HFF-Myc (cell line): ENCODE measurements around the gene SH3D21.
A peak's percentile ranks its signal among the peaks of the same experiment; 100 is the strongest.

Source experiments
- DNase-seq: peaks from one replicate; pipeline ENCODE4 v3.0.0-alpha.2; 2011; ENCODE audit warnings: low read depth; ENCODE audit errors: extremely low read depth
- H3K4me3 ChIP-seq: replicated peaks from 2 replicates; pipeline ENCODE4 v1.5.1; 2011; ENCODE audit warnings: low read depth, mild to moderate bottlenecking, control low read depth, low read length
- TF ChIP-seq, protein P1 (sequence below): IDR thresholded peaks from 2 replicates; pipeline ENCODE4 v1.5.1; 2012; ENCODE audit warnings: mild to moderate bottlenecking, low read depth, low read length, control low read depth; ENCODE audit errors: missing control alignments

SH3D21 gene

DNA sequence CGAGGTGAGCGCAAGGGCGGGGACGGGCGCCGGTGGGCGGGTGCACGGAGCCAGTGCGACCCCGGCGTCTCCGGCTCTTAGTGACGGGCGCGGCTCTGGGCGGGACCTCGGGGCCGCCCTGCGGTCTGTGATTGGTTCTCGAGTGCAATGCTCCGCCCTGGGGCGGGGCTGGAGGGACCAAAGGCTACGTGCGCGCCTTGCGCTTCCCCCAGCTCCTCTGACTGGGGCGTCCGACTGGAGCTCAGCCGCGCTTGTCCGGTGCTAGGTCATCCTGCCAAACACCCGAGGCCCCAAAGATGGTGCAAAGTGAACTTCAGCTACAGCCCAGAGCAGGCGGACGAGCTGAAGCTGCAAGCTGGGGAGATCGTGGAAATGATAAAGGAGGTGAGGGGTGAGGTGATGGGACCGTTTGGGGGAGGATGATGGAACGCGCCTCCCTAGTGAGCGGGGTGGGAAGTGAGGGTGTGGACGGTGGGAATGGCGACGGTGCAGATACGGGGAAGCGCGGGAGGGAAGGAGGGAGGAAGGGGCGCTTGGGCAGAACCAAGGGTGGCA, 811 bp downstream of the SH3D21 start:
- peak overlapping the region; percentile 47 for H3K4me3 ChIP-seq
- DNase-seq = peak; percentile 81
- TF ChIP-seq, protein P1, sequence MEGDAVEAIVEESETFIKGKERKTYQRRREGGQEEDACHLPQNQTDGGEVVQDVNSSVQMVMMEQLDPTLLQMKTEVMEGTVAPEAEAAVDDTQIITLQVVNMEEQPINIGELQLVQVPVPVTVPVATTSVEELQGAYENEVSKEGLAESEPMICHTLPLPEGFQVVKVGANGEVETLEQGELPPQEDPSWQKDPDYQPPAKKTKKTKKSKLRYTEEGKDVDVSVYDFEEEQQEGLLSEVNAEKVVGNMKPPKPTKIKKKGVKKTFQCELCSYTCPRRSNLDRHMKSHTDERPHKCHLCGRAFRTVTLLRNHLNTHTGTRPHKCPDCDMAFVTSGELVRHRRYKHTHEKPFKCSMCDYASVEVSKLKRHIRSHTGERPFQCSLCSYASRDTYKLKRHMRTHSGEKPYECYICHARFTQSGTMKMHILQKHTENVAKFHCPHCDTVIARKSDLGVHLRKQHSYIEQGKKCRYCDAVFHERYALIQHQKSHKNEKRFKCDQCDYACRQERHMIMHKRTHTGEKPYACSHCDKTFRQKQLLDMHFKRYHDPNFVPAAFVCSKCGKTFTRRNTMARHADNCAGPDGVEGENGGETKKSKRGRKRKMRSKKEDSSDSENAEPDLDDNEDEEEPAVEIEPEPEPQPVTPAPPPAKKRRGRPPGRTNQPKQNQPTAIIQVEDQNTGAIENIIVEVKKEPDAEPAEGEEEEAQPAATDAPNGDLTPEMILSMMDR = no peak

DNA sequence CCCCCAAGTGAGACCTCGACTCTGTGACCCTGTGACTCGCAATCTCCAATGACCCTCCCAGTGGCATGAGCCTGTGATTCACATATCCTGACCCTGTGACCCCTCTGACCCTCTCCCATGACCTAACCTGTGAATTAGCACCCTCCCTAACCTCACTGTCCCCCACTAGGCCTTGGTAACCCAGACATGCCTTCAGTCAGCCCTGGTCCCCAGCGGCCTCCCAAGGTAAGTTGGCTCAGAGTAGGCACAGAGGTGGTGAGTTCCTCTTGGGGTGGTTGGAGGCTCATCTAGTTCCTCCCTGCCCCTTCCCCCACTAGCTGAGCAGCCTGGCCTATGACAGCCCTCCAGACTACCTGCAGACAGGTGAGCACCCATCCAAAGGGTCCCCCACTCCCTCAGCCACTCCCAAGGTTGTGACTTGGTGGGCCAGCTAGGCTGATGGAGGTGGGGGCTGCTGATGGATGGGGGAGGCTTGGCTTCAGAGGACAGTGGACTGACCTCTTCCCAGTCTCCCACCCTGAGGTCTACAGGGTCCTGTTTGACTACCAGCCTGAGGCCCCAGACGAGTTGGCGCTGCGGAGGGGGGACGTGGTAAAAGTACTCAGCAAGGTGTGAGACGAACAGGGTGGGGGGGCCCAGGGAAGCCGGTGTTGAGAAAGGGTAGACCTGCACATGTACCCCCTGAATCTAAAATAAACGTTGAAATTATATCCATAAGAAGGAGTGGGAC, 1.6 kb downstream of the SH3D21 start:
- TF ChIP-seq, protein P1 = no peak
- peak overlapping the region; percentile 47 for H3K4me3 ChIP-seq
- DNase-seq = no peak

DNA sequence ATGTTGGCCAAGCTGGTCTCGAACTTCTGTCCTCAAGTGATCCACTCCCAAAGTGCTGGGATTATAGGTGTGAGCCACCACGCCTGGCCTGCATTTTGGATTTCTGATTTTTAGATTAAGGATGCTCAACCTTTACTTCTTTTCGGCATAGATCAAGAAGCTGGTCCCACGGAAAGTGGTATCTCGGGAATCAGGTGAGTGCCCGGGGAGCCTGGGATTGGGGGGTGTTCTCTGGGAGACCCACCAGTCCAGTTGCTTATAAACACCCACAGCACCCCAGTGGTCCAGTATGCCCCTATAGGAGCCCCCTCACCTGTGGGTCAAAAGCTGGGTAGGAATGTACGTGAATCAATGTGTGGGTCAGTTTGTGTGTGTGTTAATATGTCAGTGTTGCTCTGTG, 3.2 kb downstream of the SH3D21 start:
- no peak for DNase-seq
- TF ChIP-seq, protein P1 = no peak
- no peak overlapping the region for H3K4me3 ChIP-seq

DNA sequence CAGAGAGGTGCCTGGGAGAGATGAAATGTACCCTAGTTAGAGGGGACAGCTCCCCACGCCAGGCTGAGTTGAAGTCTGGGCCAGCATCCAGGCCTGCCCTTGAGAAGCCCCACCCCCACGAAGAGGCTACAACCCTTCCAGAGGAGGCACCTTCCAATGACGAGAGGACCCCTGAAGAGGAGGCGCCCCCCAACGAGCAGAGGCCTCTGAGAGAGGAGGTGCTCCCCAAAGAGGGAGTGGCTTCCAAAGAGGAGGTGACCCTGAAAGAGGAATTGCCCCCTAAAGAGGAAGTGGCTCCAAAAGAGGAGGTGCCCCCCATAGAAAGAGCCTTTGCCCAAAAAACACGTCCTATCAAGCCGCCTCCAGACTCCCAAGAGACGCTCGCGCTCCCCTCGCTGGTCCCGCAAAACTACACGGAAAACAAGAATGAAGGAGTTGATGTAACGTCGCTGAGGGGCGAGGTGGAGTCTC, 14.2 kb downstream of the SH3D21 start:
- peak overlapping the region; percentile 76 for H3K4me3 ChIP-seq

DNA sequence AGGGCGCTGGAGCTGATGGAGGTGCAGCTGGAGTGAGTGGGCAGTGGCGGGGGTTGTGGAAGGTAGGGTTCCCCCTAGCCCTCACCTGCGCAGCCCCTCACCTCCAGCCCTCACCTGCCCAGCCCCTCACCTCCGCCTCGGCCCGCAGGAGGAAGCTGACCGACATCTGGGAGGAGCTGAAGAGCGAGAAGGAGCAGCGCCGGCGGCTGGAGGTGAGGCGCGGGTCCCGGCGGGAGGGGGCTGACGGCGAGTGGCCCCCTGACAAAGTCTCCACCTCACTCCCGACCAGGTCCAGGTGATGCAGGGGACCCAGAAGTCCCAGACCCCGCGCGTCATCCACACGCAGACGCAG, 14.6 kb downstream of the SH3D21 start:
- peak overlapping the region; percentile 76 for H3K4me3 ChIP-seq
- no peak for DNase-seq
- TF ChIP-seq, protein P1 = no peak

More for the DNA sequence above, 14.2 kb downstream of the SH3D21 start:
- TF ChIP-seq, protein P1 = no peak
- DNase-seq = no peak

DNA sequence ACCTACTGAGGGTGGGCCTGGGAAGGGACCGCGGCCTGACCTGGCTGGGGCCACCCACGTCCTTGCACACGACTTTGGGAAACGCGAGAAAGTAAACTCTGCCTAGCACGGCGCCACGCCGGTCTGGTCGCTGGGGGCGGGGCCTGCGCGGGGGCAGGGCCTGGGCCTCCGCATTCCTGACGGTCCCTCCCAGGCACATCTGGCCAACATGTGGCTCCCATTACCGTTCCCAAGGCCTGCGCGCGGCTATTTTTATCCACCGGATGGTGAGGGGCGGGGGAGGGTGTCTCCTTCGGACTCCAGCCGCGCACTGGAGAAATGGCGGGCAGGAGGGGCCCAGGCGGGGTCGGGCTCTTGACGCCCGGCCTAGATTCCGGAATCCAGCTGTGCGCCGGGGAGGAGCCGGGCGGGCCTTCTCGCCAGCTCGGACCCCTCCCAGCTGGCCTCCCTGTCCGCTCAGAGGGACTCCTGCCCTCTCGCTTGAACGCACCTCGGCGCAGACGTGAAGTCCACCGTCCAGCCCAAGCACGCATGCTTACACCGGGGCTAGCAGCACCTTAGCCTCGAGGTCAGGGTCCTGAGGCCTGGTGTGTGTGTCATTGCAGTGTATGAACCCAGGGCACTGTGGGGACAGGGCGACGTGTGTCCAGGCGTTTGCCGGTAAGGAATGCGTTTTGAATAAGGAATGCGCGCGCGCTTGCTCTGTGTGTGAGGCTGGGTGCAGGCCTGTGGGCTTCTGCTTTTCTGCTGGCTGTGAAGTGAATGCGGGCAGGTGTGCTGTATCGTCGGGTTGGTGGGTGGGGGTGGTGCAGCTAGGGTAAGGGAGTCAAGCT, 15.2 kb downstream of the SH3D21 start:
- peak overlapping the region; percentile 76 for H3K4me3 ChIP-seq
- TF ChIP-seq, protein P1 = no peak
- peak; percentile 90 for DNase-seq
